HG03280 (cell line): ENCODE measurements around the gene DQX1.
A peak's percentile ranks its signal among the peaks of the same experiment; 100 is the strongest.

Experiments used
- ATAC-seq: cut with Tn5 transposase; IDR thresholded peaks from one replicate; pipeline ENCODE4 v1.9.1; 2021; ENCODE audit warnings: mild to moderate bottlenecking, moderate library complexity; ENCODE audit not compliant: unreplicated experiment

The DQX1 gene

DNA sequence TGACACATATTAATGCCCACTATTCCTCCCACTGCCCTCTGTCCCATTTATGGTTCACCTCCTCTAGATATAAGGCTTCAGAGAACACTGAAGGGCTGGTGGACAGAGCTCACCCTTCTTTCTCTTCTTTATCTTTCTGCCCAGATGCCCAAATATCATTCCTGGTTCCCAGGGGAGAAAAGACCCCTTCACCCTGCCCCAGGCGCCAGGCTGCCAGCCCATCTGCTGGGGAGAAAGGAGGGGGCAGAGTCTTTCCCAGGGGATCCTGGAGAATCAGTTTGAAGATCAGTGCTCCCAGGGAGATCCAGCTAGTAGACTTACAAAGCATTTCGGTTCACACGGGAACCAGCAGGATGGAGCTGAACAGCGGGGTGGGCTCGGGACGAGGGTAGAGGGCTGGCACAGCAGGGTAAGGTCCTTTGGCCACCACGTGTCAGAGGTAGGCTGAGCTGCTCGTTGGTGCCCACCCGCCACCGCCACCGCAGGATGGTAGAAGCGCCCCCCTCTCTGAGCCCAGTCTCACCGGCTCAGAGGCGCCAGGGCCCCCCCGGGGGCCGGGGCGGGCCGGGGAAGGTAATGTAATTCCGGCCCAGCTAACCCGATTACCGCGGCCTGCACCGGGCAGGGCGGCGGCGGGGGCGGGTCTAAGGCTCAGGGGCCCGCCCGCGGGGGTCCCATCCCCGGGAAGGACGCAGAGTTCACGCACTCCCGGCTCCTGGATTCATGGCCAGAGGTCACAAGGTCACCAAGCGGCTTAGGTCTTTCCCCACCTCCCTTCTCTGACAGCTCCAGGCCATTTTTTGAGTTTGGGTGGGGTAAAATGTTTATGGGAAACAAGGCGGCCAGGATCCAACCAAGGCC lies 13.1 kb downstream of the DQX1 start:
- no peak for ATAC-seq

DNA sequence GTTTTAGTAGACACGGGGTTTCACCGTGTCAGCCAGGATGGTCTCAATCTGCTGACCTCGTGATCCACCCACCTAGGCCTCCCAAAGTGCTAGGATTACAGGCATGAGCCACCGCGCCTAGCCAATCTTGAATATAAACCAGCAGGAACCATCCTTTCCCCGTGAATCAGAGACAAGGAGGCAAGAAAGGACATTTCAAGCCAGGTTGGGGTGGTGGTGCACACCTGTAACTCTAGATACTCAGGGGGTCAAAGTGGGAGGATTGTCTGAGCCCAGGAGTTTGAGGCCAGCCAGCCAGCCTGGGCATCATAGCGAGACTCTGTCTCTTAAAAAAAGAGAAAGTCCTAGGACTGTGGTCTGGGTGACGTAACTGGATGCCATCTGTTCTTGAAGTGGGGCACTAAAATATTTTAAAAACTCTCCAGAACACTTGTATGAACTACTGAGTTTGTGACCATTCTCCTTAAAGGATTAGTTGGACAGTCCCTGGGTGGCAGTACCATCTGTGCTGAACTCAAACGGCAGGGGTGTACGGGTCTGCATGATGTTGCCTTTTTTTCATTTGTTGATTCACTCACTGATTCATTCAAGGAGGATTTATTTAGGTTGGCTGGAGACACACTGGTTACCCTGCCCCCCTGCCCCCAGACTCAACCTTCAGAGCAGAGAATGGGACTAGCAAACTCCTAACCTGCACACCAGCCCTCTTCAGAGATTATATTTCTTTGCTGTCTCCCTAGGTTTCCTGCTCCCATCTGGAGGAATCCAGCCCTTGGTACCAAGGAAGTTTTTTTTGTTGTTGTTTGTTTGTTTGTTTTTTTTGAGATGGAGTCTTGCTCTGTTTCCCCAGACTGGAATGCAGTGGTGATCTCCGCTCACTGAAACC lies 14.7 kb downstream of the DQX1 start:
- no peak for ATAC-seq

DNA sequence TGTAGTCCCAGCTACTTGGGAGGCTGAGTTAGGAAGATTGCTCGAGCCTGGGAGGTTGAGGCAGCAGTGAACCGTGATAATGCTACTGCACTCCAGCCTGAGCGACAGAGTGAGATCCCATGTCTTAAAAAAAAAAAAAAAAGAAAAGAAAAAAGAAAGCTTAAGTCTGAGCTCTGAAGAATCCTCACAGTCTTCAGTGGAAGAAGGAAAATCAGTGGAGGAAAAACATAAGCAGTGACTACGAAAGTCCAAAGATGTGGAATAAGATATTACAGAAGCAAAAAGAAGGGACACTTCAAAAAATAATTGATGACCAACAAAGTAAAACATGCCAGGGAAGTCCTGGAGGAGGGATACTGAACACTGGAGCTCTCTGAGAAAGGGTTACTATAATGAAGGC lies 15.8 kb downstream of the DQX1 start:
- ATAC-seq = no peak

DNA sequence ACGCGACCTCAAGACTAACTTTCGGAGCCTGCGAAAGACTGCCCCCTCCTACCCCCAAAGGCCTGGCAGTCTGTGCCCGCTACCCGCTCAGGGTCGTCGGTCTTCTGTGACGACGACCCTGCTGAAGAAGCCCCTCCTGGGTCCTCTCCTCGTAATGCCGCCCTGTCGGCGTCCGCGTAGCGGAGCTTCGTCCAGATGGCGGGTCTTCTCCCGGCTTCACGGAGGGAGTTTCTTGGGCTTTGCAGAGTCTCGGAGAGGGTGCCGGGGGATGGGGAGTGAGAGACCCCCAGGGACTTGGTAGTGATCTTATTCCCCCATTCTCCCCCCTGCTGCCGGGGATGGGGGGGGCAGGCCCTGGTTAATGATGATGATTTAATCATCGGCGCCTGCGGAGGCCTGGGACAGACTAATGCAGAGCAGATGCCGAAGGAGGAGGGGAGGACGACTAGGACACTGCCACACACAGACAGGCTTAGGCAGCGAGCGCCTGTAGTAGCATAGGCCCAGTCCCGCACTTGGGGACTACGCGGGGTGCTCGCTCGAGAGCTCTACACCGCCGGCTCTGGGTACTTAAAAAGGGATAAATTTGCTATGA lies 18.0 kb downstream of the DQX1 start:
- ATAC-seq = peak; percentile 19

DNA sequence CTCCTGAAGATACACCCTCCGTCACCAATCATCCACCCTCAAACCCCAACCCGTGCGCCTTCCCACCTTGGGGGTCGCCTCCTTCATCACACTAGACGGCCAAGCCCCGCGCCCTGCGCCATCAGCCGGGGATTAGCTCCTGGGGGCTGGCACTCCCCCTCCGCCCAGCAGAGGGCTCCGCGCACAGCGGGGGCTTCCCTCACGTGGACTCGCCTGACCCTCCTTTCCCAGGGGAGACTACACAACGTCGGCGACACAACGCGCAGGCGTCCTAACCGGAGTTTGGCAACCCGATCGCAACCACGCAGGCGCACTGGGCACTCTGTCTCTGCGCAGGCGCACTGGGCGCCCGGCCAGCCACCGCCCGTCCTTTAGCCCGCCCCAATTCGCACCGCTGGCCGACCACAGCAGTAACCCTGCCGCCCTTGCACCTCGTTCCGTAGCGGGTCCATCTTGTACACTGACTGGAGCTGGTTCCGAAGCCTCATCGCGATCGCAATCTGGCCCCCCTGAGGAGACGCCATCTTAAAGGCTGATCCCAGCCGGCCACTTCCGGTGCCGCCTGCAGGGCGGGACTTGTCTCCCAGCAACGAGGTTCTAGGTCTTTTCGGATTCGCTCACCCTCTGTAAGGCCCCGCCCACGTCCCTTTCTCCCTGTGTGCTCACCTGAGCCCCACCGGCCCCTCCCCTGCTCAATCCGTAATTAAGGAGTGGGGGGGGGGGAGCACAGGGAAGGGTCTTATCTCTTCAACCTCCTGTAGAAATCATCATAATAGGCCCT lies 18.7 kb downstream of the DQX1 start, which contains the start of gene PCGF1:
Gene PCGF1 (minus strand): TSS at position 551 of the 781 bp plus-strand sequence. CDS start 27 bp downstream, at position 524.
- peak; percentile 88 for ATAC-seq

DNA sequence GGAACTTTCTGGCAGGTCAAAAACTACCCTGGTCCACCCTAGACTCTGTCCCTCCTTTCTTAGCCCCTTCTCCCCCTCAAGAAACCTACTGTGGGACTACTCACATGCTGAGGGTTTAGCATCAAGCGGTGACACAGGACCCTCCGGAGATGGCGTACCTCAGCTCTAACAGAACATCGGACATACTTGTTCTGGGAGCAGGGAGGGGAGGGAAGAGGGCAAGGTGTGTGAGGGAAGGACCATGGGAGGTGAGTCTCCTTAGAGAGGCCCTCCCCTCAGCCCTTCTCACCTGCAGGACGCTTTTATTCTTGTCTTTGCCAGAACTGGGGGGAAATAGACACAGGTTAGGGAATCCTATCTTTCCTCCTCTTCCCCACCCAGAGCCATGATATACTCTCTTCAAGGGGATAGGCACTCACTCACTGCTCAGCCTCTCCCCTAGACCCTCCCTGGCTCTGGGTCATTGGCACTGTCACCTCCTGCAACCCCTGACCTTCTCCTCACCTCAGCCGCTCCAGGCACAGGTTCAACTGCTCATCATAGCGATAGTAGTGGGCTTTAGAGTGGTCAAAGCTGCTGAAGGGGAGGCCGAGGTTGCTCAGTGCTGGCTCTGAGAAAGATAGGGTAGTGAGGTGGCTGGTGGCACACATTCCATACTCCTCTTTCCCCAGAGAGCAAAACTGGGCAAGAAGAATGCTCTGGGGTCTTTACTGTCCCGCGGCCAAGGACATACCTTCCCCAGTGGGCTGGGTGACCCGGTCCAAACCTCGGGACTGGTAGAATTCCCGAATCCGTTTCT lies 20.4 kb downstream of the DQX1 start:
- no peak for ATAC-seq

DNA sequence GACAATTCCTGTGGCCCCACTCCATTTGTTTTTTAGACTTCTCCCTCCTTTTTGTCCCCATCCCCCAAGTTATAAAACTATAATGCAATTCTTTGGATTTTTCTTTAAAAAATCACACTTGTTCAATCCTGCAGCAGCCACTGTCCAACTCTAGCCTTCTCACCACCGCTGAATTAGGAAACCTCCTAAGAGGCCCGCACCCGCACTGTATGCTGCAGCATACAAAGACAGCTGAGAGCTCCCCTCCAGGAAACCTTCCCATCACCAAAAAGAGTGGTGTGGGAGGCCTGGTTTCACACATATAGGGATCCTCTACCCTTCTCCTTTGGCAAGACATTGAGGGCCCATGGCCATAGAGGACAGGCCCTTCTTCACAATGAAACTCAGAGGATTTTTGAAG lies 21.4 kb downstream of the DQX1 start:
- no peak for ATAC-seq

DNA sequence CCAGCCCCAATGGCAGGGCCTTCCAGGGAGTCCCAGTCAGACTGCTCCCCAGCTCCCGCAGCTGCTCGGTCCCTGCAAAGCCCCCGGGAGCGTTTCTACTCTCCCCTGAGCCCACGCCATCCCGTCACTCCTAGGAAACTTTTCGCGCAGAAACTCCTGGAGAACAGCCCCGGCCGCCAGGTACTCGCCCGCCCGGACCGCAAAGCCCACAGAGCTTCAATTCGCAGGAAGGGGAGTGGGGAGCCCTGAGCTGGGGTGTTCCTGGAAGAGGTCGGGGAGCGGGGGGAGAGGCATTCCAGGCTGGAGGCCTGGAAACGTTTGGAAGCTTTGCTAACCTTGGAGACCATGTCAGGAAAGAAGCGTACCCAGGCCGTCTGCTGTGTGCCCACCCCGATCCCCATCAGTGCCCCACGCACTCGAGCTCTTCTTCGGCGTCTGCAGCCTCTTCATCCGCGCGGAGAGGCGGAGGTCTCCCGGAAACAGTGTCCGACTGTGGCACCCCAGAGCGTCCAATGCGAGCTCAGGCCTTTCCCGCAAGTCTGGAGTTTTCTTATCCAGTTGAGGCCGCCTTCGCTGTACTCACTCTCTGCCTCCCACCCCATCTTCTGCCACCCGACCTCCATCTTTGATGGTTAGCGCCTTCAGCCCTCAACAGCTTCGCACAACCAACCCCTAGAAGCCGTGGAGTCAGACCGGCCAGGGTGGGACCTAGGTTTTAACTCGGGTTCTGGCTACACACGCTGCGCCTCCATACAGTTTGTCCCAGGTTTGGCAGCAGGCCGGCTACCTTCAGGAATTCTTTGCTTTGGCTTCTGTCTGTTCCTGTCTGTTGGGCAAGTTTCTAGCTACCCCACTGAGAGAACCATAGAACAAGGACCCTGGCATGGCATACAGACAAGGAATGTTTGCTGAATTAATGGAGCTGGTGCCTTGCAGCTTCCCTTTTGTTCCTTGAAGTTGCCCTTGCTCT lies 22.2 kb downstream of the DQX1 start:
- no peak for ATAC-seq

DNA sequence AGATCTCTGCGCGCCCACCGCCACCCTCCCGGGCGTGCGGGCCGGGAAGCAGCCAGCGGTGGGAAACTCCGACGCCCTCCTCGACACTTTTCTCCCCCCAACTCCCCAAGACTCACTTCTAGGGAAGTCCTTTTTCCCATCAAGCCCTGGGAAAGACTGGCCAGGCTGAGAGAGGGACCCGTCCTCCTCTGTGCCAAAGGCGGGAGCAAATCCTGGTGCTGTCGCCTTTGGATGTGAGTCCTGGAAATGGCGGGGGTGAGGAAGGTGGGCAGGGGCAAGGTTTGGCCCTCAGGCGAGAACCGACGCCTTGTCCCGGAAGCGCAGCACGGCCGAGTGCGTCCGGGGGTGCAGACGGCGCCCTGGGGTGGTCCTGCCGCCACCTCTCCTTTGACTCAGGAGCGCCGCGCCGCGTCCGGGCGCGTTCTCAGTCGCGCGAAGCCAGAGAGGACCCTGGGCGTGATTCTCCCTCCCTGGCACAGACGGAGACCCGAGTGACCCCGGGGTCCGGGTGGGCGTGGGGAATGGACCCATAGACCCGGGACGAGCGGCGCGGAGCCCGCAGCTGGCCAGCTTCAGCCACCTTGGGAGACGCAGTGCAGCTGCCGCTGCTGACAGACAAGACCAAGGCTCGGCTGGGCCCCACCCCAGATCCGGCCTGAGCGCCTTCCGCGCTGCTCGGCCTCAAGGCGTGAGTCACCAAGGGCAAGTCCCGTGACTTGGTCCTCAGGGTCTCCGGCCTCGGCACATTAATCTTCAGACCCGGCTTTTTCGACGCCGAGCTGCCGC lies 23.1 kb downstream of the DQX1 start:
- ATAC-seq = peak; percentile 34

DNA sequence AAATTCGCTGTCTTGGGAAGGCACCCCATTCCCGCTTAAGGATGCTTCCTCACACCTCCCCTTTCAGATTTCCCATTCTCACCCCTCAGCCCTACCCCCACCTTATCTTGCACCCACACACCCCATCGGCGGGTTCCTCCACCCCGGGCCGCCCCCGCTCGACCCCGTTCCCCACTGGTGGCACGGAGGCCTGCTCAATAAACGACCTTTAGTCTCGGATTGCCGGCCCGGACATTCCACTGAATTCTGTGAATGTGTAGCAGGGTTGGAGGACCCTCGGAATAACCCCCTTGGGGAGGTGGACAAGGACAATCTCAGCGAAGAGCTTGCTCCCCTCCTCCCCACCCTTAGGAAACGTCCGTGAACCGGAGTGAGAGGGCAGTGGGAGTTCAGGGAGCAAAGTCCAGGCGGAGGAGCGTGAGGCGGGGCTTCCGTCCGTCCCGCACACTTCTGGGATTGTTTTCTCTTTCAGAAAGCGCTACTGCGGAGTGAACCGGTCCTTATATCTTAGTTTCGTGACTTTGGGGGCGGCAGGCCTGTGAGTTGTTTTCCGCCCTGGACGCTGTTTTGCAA lies 23.8 kb downstream of the DQX1 start:
- ATAC-seq = no peak

DNA sequence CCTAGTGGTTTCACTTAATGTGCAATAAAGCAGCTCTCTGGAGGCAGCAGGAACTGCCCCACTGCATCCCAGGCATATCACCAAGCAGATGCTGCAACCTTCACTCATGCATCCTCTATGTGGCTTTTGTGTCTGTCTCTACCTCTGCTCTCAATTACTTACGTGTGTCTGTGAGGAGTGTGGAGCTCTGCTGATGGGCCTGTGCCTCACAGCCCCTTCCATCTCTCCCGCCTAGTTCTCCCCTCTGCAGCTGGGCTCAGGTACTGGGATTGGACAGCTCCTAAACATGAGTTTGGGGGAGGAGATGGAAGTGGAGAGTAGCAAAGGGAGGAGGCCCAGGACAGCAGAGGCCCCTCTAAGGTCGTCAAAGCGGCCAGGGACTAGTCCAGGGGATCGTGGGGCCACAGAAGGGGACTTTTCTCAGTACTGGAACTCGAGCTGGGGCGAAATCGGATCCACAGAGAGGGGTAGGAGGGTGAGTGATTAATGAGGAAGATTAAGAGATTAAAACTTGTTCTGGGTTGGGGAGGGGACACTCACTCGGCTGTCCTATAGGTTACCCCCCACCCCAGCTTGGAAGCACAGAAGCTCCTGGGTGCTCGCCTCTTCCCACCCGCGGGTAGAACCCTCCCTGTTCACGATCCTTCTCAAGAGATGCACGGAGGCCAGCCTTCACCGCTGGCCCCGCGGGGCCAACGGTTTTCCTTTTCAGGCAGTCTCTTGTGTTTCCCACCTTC lies 24.5 kb downstream of the DQX1 start:
- ATAC-seq = no peak

DNA sequence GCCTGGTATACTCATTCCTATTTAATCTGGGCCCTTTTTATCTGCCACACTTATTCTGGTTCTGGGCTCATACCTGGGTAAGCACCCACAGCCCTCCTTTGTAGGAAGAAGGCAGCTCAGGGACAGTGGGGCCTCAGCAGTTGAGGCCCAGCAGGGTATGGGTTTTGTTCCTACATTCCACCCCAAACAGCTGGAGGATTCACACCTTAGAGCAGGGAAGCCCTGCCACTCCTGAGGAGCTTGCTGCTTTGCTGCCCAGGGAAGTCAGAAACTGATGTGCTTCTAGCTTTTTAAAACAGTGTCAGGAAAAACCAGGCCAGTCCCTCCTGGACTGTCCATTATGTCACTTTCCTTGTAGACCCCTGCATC lies 25.5 kb downstream of the DQX1 start:
- no peak for ATAC-seq

DNA sequence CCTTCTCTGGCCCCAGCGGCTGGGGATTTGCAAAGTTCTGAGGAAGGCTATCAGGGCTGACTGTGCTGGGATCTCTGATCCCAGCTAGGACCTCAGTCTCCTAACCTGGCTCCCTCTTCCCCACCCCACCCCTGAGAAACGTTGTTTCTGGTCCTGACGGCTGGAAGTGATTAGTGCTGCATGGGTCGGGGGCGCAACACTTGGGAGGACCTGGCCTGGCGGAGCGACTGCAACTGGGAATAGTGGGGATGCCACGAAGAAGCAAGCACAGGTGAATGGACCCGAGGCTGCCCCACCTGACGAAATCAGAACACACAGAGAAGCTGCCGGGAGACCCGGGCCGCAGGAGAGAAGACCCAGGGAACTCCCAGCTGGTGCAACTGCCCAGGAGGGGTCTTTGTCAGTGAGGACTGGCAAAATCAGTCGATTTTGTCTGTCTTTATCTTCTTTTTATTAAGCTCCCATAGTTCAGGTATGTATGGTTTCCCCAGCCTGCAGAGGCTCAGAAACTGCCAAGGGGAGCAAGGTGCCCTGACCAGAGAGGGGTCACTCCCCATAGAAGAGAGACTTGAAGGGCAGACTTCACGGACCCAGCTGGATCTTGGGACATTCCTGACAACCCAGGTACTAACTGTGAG lies 26.0 kb downstream of the DQX1 start:
- ATAC-seq = no peak

DNA sequence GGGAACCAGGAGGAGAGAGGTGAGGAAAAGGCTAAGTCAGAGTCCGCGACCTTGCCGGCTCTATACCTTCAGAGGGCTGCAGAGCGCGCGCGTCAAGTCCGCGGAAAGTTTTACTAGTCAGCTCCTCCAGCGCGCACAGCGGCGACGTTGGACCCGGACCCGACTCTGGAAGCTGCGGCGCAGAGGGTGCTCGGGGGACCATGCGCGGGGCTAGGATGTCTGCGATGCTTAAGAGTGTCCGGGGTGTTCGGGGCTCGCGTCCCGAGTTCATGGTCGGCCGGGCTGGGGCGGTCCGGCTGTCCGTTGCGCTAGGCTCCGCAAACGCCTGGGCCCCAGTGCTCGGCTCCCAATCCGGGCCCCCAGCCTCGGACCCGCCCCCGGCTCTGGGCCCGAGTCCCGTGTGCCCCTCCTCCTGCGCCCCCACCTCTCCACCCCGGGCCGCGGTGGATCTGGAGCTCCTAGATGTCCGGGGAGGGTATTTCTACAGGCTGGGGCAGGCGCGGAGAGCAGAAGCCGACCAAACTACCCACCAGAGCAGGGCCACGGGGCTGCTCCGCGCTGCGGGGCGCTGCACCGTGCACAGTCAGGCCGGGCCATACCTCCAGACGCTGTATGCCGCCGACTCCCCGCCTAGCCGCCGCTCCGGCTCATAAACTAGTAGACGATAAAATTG lies 26.6 kb downstream of the DQX1 start, which contains the start of gene LBX2:
Gene LBX2 (minus strand): TSS at position 337 of the 673 bp plus-strand sequence. CDS start 66 bp downstream, at position 271.
- ATAC-seq = no peak

DNA sequence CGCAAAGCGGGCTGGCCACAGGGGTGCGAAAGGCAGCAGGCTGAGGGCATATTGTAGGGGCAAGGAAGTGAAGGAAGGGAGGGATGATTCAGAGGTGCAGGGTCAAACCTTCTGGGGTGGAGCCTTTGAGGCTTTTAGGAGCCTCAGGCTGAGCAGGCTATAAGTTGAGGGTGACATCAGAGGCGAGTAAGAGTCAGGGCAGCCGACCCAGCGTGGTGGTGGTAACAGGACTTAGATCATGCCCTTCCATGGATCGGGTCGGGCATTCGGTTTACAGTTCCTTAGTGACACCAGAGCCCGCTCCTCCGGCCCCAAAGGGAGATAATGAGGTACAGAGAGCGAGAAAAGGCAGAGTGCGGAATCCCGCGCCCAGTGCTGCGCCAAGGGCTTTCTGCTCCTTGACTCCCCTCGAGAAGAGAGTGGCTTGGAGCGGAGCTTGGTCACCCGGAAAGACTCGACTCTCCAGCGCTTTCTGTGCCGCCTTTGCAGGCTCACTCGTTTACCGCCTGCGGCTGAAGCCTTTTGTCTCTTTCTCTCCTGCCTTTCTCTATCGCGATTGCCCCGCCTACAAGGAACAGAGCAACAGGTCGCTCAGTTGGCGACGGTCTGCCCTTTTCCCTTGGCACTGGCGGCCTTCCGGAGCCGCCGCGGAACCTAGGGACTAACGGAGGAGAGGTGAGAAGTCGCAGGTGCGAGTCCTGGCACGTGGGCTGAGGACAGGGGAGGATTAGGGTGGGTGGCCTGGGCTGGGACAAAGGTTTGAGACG lies 27.3 kb downstream of the DQX1 start:
- no peak for ATAC-seq
